GM12878 (cell line): ENCODE data around the gene KRTAP5-2. TPM values are rescaled to one million over a fixed set of nuclear protein-coding genes. Genes with fewer than 3 reads are reported as not detected.

Experiments used
- E2F8 ChIP-seq: fragments of 450-650 bp; IDR thresholded peaks from 2 replicates; pipeline ENCODE4 v1.6.1; 2018; ENCODE audit warnings: mild to moderate bottlenecking, low read depth, moderate library complexity; ENCODE audit not compliant: partially characterized antibody
- FOS ChIP-seq: IDR thresholded peaks from 3 replicates; pipeline ENCODE4 v1.6.1; 2011; ENCODE audit warnings: borderline replicate concordance; ENCODE audit not compliant: insufficient read length; ENCODE audit errors: extremely low read depth
- POLR2AphosphoS5 ChIP-seq: IDR thresholded peaks from 2 replicates; pipeline ENCODE4 v1.6.1; 2011; ENCODE audit warnings: mild to moderate bottlenecking, low read length, inconsistent platforms
- RFX5 ChIP-seq: IDR thresholded peaks from 2 replicates; pipeline ENCODE4 v1.6.1; 2011; ENCODE audit warnings: low read depth, low read length, improper control_type of control experiment
- USF1 ChIP-seq: IDR thresholded peaks from 2 replicates; pipeline ENCODE4 v1.6.1; 2011; ENCODE audit warnings: borderline replicate concordance, low read depth, mild to moderate bottlenecking, moderate library complexity, mixed read lengths, low read length; ENCODE audit not compliant: insufficient read depth; ENCODE audit errors: extremely low read length
- polyA plus RNA-seq, 11 experiments: library from polyadenylated mRNA; depleted of rRNA in 4 of 11; unstranded in 6 of 11; stranded (reverse) in 5 of 11; fragments of >200 nt; fragmentation: Nextera tagmentation in 4 of 11; fragmentation: Illumina TruSeq in 1 of 11; extraction: Ambion mirVana in 4 of 11; extraction: Trizol in 1 of 11; gene quantifications; 1 replicate in 1 of 11; 2 replicates in 10 of 11; pipeline versions ENCODE4 v1.2.1 to v1.2.3, GENCODE V29; 2011 to 2016; ENCODE audit warnings: inconsistent platforms in 2 of 11, missing spikeins in 2 of 11, low read depth in 1 of 11
- total RNA-seq, 4 experiments: library from RNA; depleted of rRNA in 3 of 4; stranded (reverse); fragments of >200 nt in 3 of 4; fragmentation: Illumina TruSeq in 1 of 4; extraction: Trizol in 1 of 4; gene quantifications; 2 replicates each; pipeline versions ENCODE4 v1.2.1 to v1.2.3, GENCODE V29; 2013 to 2021
- TF ChIP-seq, protein P1 (sequence below): fragments of 450-650 bp; formaldehyde crosslinking; IDR thresholded peaks from 2 replicates; pipeline ENCODE4 v1.5.0; 2022; ENCODE audit warnings: mild to moderate bottlenecking, missing genetic modification characterization

The KRTAP5-2 gene
- total and polyA plus RNA-seq, 10 of the 15 experiments (the other 5 are each of a cell fraction or from before 2014, with no cell fraction given) = not detected

DNA sequence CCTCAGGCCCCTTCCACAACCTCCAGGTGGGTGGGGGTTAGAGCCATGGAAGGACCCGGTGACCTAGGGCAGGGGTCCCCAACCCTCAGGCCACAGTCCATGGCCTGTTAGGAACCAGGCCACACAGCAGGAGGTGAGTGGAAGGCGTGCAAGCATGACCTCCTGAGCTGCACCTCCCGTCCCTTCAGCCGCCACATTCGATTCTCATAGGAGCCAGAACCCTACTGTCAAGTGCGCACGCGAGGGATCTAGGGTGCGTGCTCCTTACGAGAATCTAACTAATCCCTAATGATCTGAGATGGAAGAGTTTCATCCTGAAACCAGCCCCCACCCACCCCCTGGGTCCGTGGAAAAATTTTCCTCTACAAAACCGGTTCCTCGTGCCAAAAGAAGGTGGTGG is 27.4 kb upstream of the KRTAP5-2 start (continued):
- TF ChIP-seq FOS = no peak
- TF ChIP-seq POLR2AphosphoS5 = no peak
- no peak for TF ChIP-seq RFX5
- TF ChIP-seq, protein P1, sequence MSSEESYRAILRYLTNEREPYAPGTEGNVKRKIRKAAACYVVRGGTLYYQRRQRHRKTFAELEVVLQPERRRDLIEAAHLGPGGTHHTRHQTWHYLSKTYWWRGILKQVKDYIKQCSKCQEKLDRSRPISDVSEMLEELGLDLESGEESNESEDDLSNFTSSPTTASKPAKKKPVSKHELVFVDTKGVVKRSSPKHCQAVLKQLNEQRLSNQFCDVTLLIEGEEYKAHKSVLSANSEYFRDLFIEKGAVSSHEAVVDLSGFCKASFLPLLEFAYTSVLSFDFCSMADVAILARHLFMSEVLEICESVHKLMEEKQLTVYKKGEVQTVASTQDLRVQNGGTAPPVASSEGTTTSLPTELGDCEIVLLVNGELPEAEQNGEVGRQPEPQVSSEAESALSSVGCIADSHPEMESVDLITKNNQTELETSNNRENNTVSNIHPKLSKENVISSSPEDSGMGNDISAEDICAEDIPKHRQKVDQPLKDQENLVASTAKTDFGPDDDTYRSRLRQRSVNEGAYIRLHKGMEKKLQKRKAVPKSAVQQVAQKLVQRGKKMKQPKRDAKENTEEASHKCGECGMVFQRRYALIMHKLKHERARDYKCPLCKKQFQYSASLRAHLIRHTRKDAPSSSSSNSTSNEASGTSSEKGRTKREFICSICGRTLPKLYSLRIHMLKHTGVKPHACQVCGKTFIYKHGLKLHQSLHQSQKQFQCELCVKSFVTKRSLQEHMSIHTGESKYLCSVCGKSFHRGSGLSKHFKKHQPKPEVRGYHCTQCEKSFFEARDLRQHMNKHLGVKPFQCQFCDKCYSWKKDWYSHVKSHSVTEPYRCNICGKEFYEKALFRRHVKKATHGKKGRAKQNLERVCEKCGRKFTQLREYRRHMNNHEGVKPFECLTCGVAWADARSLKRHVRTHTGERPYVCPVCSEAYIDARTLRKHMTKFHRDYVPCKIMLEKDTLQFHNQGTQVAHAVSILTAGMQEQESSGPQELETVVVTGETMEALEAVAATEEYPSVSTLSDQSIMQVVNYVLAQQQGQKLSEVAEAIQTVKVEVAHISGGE (CRISPR knock-in tag) = no peak
- no peak for TF ChIP-seq USF1
- no peak for TF ChIP-seq E2F8
- TF ChIP-seq, all 136 proteins: peak for 0
